ENCODE results near the gene KBTBD4. TPM values are rescaled to one million over a fixed set of nuclear protein-coding genes. Genes with fewer than 3 reads are reported as not detected.

The KBTBD4 gene
- total RNA-seq, 1 donor from 2014 or later, result 12.1 TPM

DNA sequence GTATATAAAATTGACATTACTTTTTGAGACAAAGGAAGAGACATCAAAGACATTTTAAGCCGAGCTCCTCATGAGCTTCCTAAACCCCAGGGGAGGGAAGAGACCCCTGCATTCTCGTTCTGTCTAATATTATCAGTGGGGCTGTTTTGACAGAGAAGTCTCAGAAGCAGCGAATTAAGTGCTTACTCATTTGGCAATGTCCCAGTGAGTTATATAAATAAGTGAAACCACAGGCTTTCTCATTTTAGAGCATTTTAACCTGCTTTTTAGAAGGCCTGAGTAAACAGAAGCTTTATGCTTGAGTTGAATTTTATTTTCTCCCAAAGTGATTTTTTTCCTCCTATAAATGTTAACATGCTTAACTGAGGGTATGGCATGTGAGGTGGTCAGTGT lies 38.6 kb upstream of the KBTBD4 start:
- Mint-ChIP-seq H3K4me3 (ENCODE audit: unreplicated experiment) (no peak overlapping the region), H3K27me3 (ENCODE audit: unreplicated experiment) (no peaks in the 10 kb centered on the region), H3K9me3 (ENCODE audit: unreplicated experiment) (no peaks in the 10 kb centered on the region), H3K27ac (ENCODE audit: unreplicated experiment) (no peak overlapping the region), H3K36me3 (ENCODE audit: low read depth, unreplicated experiment) (peaks cover 4% of the 10 kb centered on the region), H3K4me1 (ENCODE audit: unreplicated experiment) (no peaks in the 10 kb centered on the region)
- DNase-seq (ENCODE audit: low spot score), result no peak
- TF ChIP-seq, protein P1, sequence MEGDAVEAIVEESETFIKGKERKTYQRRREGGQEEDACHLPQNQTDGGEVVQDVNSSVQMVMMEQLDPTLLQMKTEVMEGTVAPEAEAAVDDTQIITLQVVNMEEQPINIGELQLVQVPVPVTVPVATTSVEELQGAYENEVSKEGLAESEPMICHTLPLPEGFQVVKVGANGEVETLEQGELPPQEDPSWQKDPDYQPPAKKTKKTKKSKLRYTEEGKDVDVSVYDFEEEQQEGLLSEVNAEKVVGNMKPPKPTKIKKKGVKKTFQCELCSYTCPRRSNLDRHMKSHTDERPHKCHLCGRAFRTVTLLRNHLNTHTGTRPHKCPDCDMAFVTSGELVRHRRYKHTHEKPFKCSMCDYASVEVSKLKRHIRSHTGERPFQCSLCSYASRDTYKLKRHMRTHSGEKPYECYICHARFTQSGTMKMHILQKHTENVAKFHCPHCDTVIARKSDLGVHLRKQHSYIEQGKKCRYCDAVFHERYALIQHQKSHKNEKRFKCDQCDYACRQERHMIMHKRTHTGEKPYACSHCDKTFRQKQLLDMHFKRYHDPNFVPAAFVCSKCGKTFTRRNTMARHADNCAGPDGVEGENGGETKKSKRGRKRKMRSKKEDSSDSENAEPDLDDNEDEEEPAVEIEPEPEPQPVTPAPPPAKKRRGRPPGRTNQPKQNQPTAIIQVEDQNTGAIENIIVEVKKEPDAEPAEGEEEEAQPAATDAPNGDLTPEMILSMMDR (IDR thresholded peaks at IDR 0.05; ENCODE audit: unreplicated experiment), result no peak

DNA sequence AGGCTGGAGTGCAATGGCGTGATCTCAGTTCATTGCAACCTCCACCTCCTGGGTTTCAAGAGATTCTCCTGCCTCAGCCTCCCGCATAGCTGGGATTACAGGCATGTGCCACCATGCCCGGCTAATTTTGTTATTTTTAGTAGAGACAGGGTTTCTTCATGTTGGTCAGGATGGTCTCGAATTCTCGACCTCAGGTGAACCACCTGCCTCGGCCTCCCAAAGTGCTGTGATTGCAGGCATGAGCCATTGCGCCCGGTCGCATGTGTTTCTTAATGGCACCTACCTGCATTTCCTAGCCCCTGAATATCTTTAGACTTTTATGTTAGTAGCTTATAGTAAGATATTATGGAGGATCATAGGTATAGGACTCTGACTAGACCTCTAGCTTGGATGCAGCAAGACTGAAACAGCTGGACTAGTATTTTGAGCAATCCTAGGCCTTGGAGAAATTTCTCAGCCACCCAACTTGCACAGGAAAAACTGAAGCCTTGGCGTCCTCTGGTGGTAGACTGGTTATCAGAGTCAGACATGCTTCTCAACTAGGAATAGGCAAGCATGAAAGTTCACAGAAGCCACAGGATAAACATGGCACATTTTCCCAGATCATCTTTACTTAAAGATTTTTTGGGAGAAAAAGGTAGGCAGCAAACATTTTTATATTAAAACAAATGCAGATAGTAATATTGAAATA lies 38.1 kb upstream of the KBTBD4 start:
- H3K27ac Mint-ChIP-seq (ENCODE audit: unreplicated experiment), result no peak overlapping the region
- TF ChIP-seq, protein P1 (IDR thresholded peaks at IDR 0.05; ENCODE audit: unreplicated experiment), result peak; percentile 48
- no peaks in the 10 kb centered on the region for H3K4me1 Mint-ChIP-seq (ENCODE audit: unreplicated experiment)
- DNase-seq (ENCODE audit: low spot score), result peak; percentile 67
- H3K9me3 Mint-ChIP-seq (ENCODE audit: unreplicated experiment), result no peaks in the 10 kb centered on the region
- H3K27me3 Mint-ChIP-seq (ENCODE audit: unreplicated experiment), result no peaks in the 10 kb centered on the region
- H3K4me3 Mint-ChIP-seq (ENCODE audit: unreplicated experiment), result no peak overlapping the region
- peaks cover under 1% of the 10 kb centered on the region for H3K36me3 Mint-ChIP-seq (ENCODE audit: low read depth, unreplicated experiment)

DNA sequence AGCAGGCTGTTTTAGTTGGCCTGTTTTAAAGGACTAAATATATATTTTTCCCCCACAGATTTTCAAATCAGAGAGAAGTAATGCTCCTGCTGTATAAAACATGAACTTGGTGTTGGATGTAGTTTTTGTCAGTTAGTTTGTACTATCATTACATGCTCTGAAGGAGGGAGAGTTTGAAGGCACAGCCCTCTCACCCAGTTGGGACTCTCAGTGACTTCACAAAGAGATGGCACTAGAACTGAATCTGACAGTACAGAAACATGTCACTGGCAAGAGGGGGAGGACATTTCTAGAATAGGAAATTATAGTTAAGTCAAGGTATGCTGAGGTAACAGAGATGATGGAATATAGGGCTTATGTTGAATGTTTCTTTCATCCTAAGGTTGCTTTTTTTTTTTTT lies 36.5 kb upstream of the KBTBD4 start:
- H3K4me1 Mint-ChIP-seq (ENCODE audit: unreplicated experiment), result peaks cover 6% of the 10 kb centered on the region

DNA sequence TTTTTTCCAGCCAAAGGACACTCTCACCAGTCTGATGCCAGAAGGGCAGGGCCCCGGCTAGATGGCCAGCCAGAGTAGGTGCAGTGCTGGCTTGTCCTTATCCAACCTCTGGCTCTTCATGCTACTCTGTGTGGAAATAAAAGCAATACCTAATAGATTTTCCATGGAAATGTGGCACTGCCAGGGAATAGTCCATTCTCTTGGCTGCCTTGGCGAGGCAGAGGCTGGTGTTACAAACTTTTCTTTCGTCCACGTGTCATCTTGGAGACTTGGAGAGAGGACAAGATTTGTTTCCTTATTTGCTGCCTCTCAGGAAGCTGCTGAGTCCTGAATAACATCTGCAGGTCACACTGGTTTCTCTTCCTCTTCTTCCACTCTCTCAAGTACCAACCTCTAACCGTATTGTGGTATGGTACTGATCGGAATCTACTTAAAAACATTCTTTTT lies 32.6 kb upstream of the KBTBD4 start:
- Mint-ChIP-seq H3K4me3 (ENCODE audit: unreplicated experiment) (no peak overlapping the region), H3K9me3 (ENCODE audit: unreplicated experiment) (no peaks in the 10 kb centered on the region), H3K36me3 (ENCODE audit: low read depth, unreplicated experiment) (no peaks in the 10 kb centered on the region), H3K27me3 (ENCODE audit: unreplicated experiment) (peaks cover 2% of the 10 kb centered on the region), H3K27ac (ENCODE audit: unreplicated experiment) (no peak overlapping the region), H3K4me1 (ENCODE audit: unreplicated experiment) (peaks cover 6% of the 10 kb centered on the region)
- TF ChIP-seq, protein P1 (IDR thresholded peaks at IDR 0.05; ENCODE audit: unreplicated experiment), result no peak
- no peak for DNase-seq (ENCODE audit: low spot score)

More for the DNA sequence above, 36.5 kb upstream of the KBTBD4 start:
- Mint-ChIP-seq H3K4me3 (ENCODE audit: unreplicated experiment) (no peak overlapping the region), H3K9me3 (ENCODE audit: unreplicated experiment) (no peaks in the 10 kb centered on the region), H3K27ac (ENCODE audit: unreplicated experiment) (no peak overlapping the region), H3K36me3 (ENCODE audit: low read depth, unreplicated experiment) (no peaks in the 10 kb centered on the region), H3K27me3 (ENCODE audit: unreplicated experiment) (no peaks in the 10 kb centered on the region)
- TF ChIP-seq, protein P1 (IDR thresholded peaks at IDR 0.05; ENCODE audit: unreplicated experiment), result no peak
- DNase-seq (ENCODE audit: low spot score), result no peak

- Mint-ChIP-seq H3K27ac (ENCODE audit: unreplicated experiment) (no peak overlapping the region), H3K4me3 (ENCODE audit: unreplicated experiment) (no peak overlapping the region)
- TF ChIP-seq, protein P1 (IDR thresholded peaks at IDR 0.05; ENCODE audit: unreplicated experiment), result no peak
Measured at GRCh38 chr11:47609675-47610074, 30.9 kb upstream of the KBTBD4 start.

More at GRCh38 chr11:47609675-47610074, 30.9 kb upstream of the KBTBD4 start:
- Mint-ChIP-seq H3K4me1 (ENCODE audit: unreplicated experiment) (peaks cover 6% of the 10 kb centered on the region), H3K9me3 (ENCODE audit: unreplicated experiment) (no peaks in the 10 kb centered on the region), H3K27me3 (ENCODE audit: unreplicated experiment) (peaks cover 2% of the 10 kb centered on the region), H3K36me3 (ENCODE audit: low read depth, unreplicated experiment) (no peaks in the 10 kb centered on the region)
- DNase-seq (ENCODE audit: low spot score), result no peak

Data from endothelial cell (in vitro differentiated cells).